Activated naive CD8-positive, alpha-beta T cell treated with anti-CD3 and anti-CD28 coated beads, Interleukin-2, amount 50 U/mL, for 16 hours (primary cell): ENCODE measurements around the gene EFCAB11.

ENCODE experiments used
- DNase-seq: peaks from one replicate; pipeline ENCODE4 v3.0.0-alpha.2; 2020; ENCODE audit warnings: low read depth, low spot score

EFCAB11 gene

GRCh38 chr14:89866458-89866857, 88.1 kb downstream of the EFCAB11 start:
- DNase-seq = no peak

- DNase-seq = no peak
Measured at GRCh38 chr14:89865153-89865552, 89.4 kb downstream of the EFCAB11 start.

GRCh38 chr14:89862856-89863255, 91.7 kb downstream of the EFCAB11 start:
- DNase-seq = no peak

DNA sequence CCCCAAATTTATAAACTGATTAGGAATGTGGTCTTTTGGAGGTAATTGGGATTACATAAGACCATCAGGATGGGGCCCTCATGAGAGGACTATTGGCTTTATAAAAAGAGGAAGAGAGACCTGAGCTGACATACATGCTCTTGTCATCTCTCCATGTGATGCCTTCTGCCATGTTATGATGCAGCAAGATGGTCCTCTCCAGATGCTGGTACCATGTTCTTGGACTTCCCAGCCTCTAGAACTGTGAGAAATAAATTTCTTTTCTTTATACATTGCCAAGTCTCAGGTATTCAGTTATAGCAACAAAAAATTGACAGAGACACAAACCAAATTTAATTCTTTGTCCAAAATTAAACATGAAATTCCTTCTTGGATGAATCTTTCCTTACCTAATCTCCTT, 92.9 kb downstream of the EFCAB11 start:
- no peak for DNase-seq

DNA sequence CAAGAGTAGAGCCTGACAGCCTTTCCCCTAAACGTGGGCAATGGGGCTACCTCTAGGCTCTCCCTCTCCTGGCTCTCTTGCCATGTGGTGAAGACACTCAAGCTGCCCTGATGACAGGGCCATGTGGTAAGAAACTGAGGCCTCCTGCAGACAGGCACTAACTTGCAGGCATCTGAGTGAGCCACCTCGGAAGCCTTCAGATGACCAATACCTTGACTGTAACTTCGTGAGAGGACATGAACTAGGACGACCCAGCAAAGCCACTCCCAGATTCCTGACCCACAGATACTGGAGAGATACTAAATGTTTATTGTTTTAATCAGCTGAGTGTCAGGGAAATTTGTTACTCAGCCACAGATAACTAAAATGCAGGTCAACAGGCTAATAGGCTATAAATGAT, 96.4 kb downstream of the EFCAB11 start:
- no peak for DNase-seq

DNA sequence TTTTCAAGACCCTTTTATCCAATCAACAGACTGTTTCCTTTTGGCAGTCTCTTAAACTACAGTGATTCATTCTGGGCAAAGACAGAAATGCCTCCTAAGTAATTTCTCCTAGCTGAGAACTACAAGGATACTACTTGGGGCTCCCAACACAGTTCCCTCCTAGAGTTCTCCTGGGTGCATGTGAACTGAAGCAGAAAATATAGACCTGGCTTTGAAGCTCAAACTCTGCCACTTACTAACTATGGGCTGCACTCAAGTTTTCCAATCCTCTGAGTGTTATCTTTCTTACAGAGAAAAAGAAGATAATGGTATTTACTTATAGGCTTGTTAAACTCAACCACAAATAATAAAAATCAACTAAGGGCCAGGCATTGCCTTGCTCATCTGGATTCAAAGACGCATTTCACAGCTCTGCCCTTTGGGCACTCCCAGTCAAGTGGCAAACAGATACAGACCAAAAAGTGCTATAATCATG, 97.6 kb downstream of the EFCAB11 start:
- no peak for DNase-seq

DNA sequence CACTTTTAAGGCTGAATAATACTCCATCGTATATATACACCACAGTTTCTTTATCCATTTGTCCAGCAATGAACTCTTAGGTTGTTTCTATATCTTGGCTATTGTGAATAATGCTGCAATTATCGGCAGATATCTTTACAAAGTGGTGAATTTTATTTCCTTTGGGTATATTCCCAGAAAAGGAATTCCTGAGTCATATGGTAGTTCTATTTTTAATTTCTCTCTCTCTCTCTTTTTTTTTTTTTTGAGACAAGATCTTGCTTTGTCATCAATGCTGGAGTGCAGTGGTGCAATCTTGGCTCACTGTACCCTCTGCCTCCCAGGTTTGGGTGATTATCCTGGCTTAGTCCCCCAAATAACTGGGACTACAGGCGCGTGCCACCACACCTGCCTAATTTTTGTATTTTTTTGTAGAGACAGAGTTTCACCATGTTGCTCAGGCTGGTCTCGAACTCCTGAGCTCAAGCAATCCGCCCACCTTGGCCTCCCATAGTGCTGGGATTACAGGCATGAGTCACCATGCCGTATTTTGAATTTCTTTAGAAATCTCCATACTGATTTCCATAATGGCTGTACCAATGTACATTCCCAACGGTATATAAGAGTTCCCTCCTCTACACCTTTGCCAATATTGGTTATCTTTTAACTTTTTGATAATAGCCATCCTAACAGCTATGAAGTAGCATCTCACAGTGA, 98.4 kb downstream of the EFCAB11 start:
- no peak for DNase-seq

DNA sequence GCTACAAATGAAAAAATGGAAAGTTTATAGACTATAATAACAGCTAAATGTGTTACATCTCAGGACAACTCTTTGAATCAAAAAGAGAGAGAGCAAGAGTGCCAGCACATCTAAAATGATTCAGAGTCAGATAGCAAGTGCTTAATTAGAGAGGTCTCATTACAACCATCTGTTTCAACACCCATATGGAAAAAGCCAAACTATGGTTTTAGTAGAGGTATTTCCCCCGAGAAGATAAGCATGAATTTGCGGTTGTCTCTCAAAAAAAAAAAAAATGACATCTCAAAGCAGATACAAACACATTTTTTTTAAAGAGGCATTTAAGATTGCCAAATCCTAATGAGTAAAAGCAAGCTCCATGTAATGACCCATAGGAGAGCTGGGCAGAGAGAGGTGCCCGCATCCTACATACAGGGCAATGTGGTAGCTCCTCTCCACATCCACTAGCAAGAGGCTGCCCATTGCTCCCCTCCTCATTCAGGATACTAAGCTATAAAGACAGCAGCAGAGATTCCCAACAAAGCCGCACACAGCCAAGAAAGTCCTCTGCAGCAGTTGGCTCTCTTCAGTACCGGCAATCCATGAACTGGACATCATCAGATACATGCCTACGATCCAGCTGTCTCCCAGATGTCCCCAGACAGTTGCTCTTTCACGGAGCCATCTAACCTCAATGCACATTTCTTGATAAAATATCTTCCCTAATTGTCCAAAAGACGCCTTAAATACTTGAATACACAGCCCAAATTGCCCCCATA, 100.4 kb downstream of the EFCAB11 start:
- DNase-seq = no peak

DNA sequence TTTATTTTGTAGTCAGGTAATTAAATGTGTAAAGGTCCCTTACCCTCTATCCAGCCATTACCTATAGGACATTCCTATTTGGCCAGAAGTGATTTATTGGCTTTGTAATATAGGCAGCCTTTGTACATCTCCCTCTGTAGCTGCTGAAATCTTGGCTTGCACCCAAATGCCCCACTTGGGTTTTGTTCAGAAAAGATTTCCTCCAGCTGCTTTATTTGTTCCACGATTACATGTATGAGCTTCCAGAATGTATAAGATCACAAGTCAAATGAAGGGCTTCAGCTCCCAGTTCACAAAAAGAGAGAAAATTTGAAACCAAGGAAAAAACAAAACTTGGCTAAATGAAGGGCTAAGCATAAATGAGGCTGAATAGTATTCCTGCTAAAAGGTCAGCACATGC, 103.4 kb downstream of the EFCAB11 start:
- DNase-seq = no peak

GRCh38 chr14:89849931-89850330, 104.6 kb downstream of the EFCAB11 start:
- no peak for DNase-seq

GRCh38 chr14:89848165-89848564, 106.4 kb downstream of the EFCAB11 start:
- no peak for DNase-seq

DNA sequence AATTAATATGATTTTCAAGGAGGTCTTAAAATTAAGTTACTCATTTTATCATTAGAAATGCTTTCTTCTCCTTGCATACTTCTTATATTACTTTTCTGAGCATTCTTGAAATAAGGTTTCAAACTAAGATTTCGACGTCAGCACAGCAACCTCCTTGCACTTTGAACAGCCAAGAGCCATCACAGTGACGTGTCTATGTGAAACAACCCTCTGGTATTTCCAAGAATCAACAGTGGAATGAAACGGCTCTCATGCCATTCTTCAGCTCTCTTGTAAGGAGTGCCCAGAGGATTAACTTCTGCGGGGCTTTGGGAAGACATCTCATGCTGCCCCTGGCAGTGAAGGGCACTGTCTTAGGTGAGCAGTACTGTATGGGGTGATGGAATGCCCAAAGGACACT, 109.2 kb downstream of the EFCAB11 start:
- no peak for DNase-seq

GRCh38 chr14:89844508-89844907, 110.0 kb downstream of the EFCAB11 start:
- no peak for DNase-seq

DNA sequence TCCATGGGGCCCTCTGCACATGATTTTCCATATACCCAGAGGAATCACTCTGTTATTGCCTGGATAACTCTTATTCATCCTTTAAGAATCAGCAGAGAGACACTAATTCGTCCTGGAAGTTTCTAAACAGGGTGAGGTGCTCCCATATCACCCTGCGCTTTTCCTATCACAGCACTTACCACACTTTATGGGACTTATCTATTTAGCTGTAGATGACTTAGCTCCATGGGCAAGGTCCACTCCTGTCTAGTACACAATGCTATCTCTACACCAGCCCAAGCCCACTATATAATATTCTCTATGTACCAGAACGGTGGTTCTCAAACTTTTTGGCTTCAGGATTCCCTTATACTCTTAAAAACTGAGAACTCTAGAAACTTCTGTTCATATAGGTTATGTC, 111.7 kb downstream of the EFCAB11 start:
- DNase-seq = no peak

GRCh38 chr14:89841851-89842250, 112.7 kb downstream of the EFCAB11 start:
- DNase-seq = no peak

- DNase-seq = no peak
Measured at GRCh38 chr14:89836830-89837469, 117.6 kb downstream of the EFCAB11 start.

DNA sequence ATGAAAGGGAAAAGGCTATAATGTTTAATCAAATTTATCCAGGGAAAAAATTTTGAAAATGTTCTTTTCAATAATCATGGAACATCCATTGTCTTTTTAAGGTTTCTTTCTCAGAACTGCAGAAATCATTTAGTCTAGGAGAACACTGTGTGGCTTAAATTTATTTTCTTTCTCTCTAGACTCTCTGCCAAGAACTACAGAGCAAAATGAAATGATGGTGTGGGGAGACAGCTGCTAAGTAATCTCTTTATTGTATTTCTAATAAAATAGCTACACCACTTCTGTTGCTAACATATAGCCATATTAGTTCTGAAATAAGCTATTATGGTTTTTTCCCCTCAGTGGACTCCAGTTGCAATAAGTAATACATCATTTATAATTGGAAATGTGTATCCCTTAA, 120.9 kb downstream of the EFCAB11 start:
- DNase-seq = no peak

GRCh38 chr14:89833120-89833532, 121.4 kb downstream of the EFCAB11 start:
- DNase-seq = no peak

DNA sequence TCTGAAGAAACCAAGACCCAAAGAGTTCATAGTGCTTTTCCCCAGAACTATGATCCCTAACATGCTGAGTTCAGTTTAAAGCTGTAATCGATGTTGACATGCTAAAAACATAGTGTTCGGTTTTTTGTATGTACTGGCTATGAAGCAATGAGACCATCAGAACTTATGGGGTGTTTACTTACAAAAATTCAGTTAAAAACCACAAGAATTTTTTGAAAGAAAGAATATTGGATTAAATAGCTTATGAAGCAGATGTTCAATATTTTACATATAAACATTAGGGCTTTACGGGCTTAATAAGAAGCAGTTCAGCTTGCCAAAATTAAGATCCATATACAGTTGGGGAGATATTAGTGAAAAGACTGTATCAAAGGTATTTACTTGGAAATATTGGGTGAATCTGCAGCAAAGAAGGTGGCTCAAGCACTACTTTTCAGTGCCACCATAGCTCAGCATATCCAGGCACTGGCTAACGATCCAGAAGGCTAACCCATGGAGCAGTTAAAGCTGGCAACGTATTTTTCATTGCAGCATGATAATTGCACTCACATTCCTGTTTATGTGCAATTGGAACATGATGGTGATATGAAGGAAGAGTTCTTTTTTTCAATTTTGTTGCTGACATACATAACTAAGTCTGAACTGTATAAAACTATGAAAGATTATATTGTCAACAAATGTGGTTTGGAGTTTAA, 125.9 kb downstream of the EFCAB11 start:
- DNase-seq = no peak

GRCh38 chr14:89827265-89827664, 127.3 kb downstream of the EFCAB11 start:
- DNase-seq = no peak

- DNase-seq = no peak
Measured at GRCh38 chr14:89826596-89826995, 127.9 kb downstream of the EFCAB11 start.

- no peak for DNase-seq
Measured at GRCh38 chr14:89823743-89824142, 130.8 kb downstream of the EFCAB11 start.
